Ammon's horn (tissue), 1 donor: ENCODE results near the gene FTO.
"Not testable (repeated sequence)": the region's sequence is repeated elsewhere in the genome, so short reads cannot be mapped to it uniquely, and the experiment has no call there.

ENCODE experiments used
- DNase-seq: peaks from one replicate; pipeline ENCODE4 v3.0.0-alpha.2; 2016; ENCODE audit warnings: low spot score

The FTO gene

GRCh38 chr16:53703590-53704444, at the start of gene FTO, which contains the start of gene RPGRIP1L:
FTO (plus strand) TSS chr16:53704156.
RPGRIP1L (minus strand) TSS chr16:53703859; CDS start chr16:53700723, 3,136 bp downstream.
- peak; percentile 99 for DNase-seq

- no peak for DNase-seq
These were observed 49.0 kb upstream of the FTO start for GRCh38 chr16:53654946-53655345.

- no peak for DNase-seq
These were observed 41.9 kb upstream of the FTO start for GRCh38 chr16:53662072-53662471.

- peak; percentile 3 for DNase-seq
These were observed 39.1 kb upstream of the FTO start for GRCh38 chr16:53664724-53665345.

- DNase-seq, result no peak
These were observed 37.1 kb upstream of the FTO start for GRCh38 chr16:53666786-53667415.

GRCh38 chr16:53668869-53669268, 35.1 kb upstream of the FTO start:
- DNase-seq, result no peak

- no peak for DNase-seq
These were observed 31.5 kb upstream of the FTO start for GRCh38 chr16:53672461-53672860.

- no peak for DNase-seq
These were observed 30.8 kb upstream of the FTO start for GRCh38 chr16:53673189-53673588.

- no peak for DNase-seq
These were observed 25.8 kb upstream of the FTO start for GRCh38 chr16:53678155-53678554.

- DNase-seq, result no peak
These were observed 25.1 kb upstream of the FTO start for GRCh38 chr16:53678756-53679343.

GRCh38 chr16:53680756-53681155, 23.2 kb upstream of the FTO start:
- DNase-seq, result no peak

GRCh38 chr16:53681354-53681753, 22.6 kb upstream of the FTO start:
- no peak for DNase-seq

GRCh38 chr16:53685334-53685733, 18.6 kb upstream of the FTO start:
- DNase-seq, result not testable (repeated sequence)

- no peak for DNase-seq
These were observed 17.2 kb upstream of the FTO start for GRCh38 chr16:53686710-53687109.

GRCh38 chr16:53689636-53690035, 14.3 kb upstream of the FTO start:
- DNase-seq, result no peak

- DNase-seq, result no peak
These were observed 13.2 kb upstream of the FTO start for GRCh38 chr16:53690771-53691170.

GRCh38 chr16:53692146-53692545, 11.8 kb upstream of the FTO start:
- DNase-seq, result no peak

GRCh38 chr16:53693320-53693719, 10.6 kb upstream of the FTO start:
- no peak for DNase-seq

- no peak for DNase-seq
These were observed 8.9 kb upstream of the FTO start for GRCh38 chr16:53695070-53695469.

- DNase-seq, result not testable (repeated sequence)
These were observed 5.7 kb upstream of the FTO start for GRCh38 chr16:53698271-53698670.

- no peak for DNase-seq
These were observed 473 bp downstream of the FTO start for GRCh38 chr16:53704445-53704813.

- no peak for DNase-seq
These were observed 3.7 kb downstream of the FTO start for GRCh38 chr16:53707671-53708070.

GRCh38 chr16:53708490-53708889, 4.5 kb downstream of the FTO start:
- DNase-seq, result no peak
